Measurements from ENCODE around the gene PCP2. TPM values are rescaled to one million over a fixed set of nuclear protein-coding genes. Genes with fewer than 3 reads are reported as not detected.
A peak's percentile ranks its signal among the peaks of the same experiment; 100 is the strongest.

The PCP2 gene
- total RNA-seq, 5 donors from 2014 or later (not counting 1 experiment from before 2014, with no cell fraction given) = 1.6 to 8.9 (median 5.9) TPM

- Mint-ChIP-seq H3K27me3 (peaks cover 44 to 48% of the 10 kb centered on the region in 2 donors), H3K4me1 (peaks cover 5 to 7% (median 6%) of the 10 kb centered on the region in 3 donors), H3K27ac (no peak overlapping the region), H3K4me3 (peak overlapping the region in 1 of 3 donors; percentile 28), H3K9me3 (no peaks in the 10 kb centered on the region), H3K36me3 (no peaks in the 10 kb centered on the region)
- ATAC-seq (replicated peaks in 1 of 4) = no peak
- peaks cover 0 to 10% of the 10 kb centered on the region in 2 experiments for H3K4me1 ChIP-seq (ENCODE audit: control insufficient read depth in 1 of 2, extremely low read depth in 1 of 2, insufficient read depth in 2 of 2, low read length in 2 of 2)
- ChIA-PET CTCF (interaction anchor here in 1 of 2 donors (0.6 kb wide), 1 partner anchor 16 kb away, joined by 3 read pairs; no protein-coding TSS in a partner anchor), POLR2A (no interaction called here)
- no peak for DNase-seq
- WGBS (ENCODE audit: insufficient coverage) = 71% methylated on average over 3 of the region's 9 CpGs
- H3K9me3 ChIP-seq = no peaks in the 10 kb centered on the region
- no peak overlapping the region for H3K4me3 ChIP-seq (ENCODE audit: control insufficient read depth in 1 of 2, extremely low read depth in 1 of 2, low read length in 1 of 2)
- H3K27ac ChIP-seq (ENCODE audit: low read length) = no peak overlapping the region
- H3K36me3 ChIP-seq (ENCODE audit: control insufficient read depth in 2 of 2, extremely low read depth in 1 of 2, insufficient read depth in 1 of 2, low read length in 1 of 2) = no peaks in the 10 kb centered on the region
- peaks cover 2 to 50% of the 10 kb centered on the region in 2 experiments for H3K27me3 ChIP-seq (replicated peaks in 1 of 2; ENCODE audit: control insufficient read depth in 2 of 2, extremely low read depth in 1 of 2, insufficient read depth in 2 of 2, low read length in 1 of 2)
These were observed 35.8 kb downstream of the PCP2 start for GRCh38 chr19:7597689-7598088.

DNA sequence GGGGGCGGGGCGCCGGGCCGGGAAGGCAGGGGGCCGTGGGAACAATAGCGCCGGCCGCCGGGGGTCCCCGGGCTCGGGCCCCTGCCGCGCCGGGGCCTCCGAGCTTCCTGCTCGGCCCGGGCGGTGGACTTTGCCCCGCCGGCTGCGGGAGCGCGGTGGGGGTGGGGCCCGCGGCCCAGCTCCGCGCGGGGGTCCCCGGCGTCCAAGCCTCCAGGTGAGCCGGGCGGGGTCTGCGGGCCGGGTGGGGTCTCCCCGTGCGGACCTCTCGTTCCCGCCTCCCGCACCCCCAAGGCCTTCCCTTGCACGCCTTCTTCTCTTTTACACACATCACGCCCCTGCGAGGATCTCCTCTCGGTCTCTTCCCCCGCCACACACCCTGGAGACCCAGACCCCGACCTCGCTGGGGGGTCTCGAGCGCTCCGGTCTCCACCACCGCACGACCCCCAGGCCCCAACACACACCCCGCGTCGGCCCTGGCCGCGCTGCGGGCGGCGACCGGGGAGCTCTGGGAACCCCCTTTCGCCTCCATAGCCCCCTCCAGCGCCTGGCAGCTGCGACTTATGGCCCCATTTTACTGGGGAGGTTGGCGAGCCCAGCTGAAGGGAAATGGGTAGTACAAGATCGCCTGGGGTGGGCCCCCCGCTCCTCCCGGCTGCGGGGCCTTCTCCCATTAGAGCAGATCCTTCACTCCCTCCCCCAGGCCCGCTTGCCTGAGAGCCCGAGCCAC is 37.1 kb downstream of the PCP2 start:
- H3K36me3 Mint-ChIP-seq = no peaks in the 10 kb centered on the region
- no peaks in the 10 kb centered on the region for H3K9me3 Mint-ChIP-seq
- H3K36me3 ChIP-seq (ENCODE audit: control insufficient read depth in 2 of 2, extremely low read depth in 1 of 2, insufficient read depth in 1 of 2, low read length in 1 of 2) = no peaks in the 10 kb centered on the region
- H3K27ac ChIP-seq (ENCODE audit: low read length) = no peak overlapping the region
- H3K4me1 ChIP-seq (ENCODE audit: control insufficient read depth in 1 of 2, extremely low read depth in 1 of 2, insufficient read depth in 2 of 2, low read length in 2 of 2) = peaks cover 0 to 10% of the 10 kb centered on the region in 2 experiments
- ATAC-seq (replicated peaks in 1 of 4) (peak in 2 of 4 experiments; percentile 5 to 18), DNase-seq (no peak)
- peaks cover 37 to 48% of the 10 kb centered on the region in 2 donors for H3K27me3 Mint-ChIP-seq
- H3K4me3 ChIP-seq (ENCODE audit: control insufficient read depth in 1 of 2, extremely low read depth in 1 of 2, low read length in 1 of 2) = peak overlapping the region in 1 of 2 donors; percentile 47
- H3K27ac Mint-ChIP-seq = no peak overlapping the region
- peaks cover 2 to 52% of the 10 kb centered on the region in 2 experiments for H3K27me3 ChIP-seq (replicated peaks in 1 of 2; ENCODE audit: control insufficient read depth in 2 of 2, extremely low read depth in 1 of 2, insufficient read depth in 2 of 2, low read length in 1 of 2)
- peak overlapping the region; percentile 56 to 74 (median 61) for H3K4me3 Mint-ChIP-seq
- peaks cover 5 to 7% (median 6%) of the 10 kb centered on the region in 3 donors for H3K4me1 Mint-ChIP-seq
- WGBS (ENCODE audit: insufficient coverage) = 3% methylated on average over 55 of the region's 70 CpGs
- H3K9me3 ChIP-seq = no peaks in the 10 kb centered on the region
- POLR2A ChIA-PET = no interaction called here
- CTCF ChIA-PET = interaction anchor here in 1 of 2 donors (0.5 kb wide), 1 partner anchor 18 kb away, joined by 6 read pairs; no protein-coding TSS in a partner anchor

DNA sequence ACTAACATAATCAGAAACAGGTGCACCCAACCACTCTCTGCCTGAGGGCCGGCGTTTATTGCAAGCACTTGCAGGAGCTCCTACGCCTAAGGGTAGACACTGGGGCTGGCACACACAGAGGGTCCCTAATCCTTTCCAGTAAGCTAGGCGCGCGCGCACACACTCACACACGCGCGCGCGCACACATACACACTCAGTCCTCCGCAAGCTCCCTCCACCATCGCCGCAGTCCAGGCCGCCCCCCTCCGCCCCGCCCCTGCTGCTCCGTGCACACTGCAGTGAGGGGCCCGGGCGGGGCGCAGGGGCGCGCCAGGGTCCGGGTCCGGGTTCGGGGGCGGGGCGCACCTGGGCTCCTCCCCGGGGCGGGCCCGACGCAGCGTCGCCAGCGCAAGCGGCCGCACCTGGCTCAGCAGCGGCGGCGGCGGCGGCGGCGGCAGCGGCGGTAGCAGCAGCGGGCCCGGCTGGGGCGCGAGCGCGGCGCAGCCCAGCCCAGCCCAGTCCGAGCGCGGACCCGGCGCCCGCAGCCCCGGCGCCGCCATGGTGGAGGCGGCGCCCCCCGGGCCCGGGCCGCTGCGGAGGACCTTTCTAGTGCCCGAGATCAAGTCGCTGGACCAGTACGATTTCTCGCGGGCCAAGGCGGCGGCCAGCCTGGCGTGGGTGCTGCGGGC is 37.9 kb downstream of the PCP2 start, which contains the start of gene CAMSAP3:
Gene CAMSAP3, plus strand, starts transcription at position 398 of the 668 bp plus-strand sequence. Its CDS starts 140 bp downstream, at position 538.
- CTCF ChIA-PET = no interaction called here
- H3K27me3 Mint-ChIP-seq = peaks cover 37 to 51% of the 10 kb centered on the region in 2 donors
- Histone ChIP-seq H3K4me3 (ENCODE audit: control insufficient read depth in 1 of 2, extremely low read depth in 1 of 2, low read length in 1 of 2) (peak within 1 kb of the TSS in 1 of 2 donors; percentile 47), H3K27me3 (replicated peaks in 1 of 2; ENCODE audit: control insufficient read depth in 2 of 2, extremely low read depth in 1 of 2, insufficient read depth in 2 of 2, low read length in 1 of 2) (peaks cover 2 to 60% of the 10 kb centered on the region in 2 experiments), H3K4me1 (ENCODE audit: control insufficient read depth in 1 of 2, extremely low read depth in 1 of 2, insufficient read depth in 2 of 2, low read length in 2 of 2) (peaks cover 0 to 10% of the 10 kb centered on the region in 2 experiments), H3K9me3 (no peaks in the 10 kb centered on the region), H3K27ac (ENCODE audit: low read length) (no peak within 1 kb of the TSS), H3K36me3 (ENCODE audit: control insufficient read depth in 2 of 2, extremely low read depth in 1 of 2, insufficient read depth in 1 of 2, low read length in 1 of 2) (no peaks in the 10 kb centered on the region)
- no peaks in the 10 kb centered on the region for H3K9me3 Mint-ChIP-seq
- peaks cover 5 to 7% (median 6%) of the 10 kb centered on the region in 3 donors for H3K4me1 Mint-ChIP-seq
- DNase-seq = peak in 22 of 35 experiments; percentile 5 to 56 (median 28)
- peak; percentile 86 to 89 (median 88) for ATAC-seq (replicated peaks in 1 of 4)
- POLR2A ChIA-PET = interaction anchor here in 1 of 2 donors (0.5 kb wide), 1 partner anchor 36 kb away, joined by 8 read pairs; no protein-coding TSS in a partner anchor
- H3K36me3 Mint-ChIP-seq = no peaks in the 10 kb centered on the region
- H3K27ac Mint-ChIP-seq = no peak within 1 kb of the TSS
- peak within 1 kb of the TSS; percentile 56 to 78 (median 65) for H3K4me3 Mint-ChIP-seq
- WGBS (ENCODE audit: insufficient coverage) = under 1% methylated on average over 73 of the region's 78 CpGs

DNA sequence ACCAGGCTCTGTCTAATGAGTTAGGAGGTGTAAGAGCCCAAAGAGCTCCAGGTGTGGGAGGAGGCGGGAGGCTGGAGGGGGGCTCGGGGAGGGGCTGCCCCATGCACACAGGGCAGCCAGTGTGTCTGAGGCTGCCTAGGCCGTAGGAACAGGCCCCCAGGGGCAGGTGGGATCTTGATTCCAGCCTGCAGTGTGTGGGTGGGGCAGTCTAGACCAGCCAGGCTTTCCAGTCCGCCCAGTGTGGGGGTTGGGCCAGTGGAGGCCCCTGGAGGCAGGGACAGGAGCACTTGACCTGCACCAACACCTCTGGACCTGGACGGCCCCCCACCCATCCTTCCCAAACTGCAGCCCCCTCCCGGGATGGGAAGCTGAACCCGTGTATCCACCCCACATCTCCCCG is 43.3 kb downstream of the PCP2 start:
- Histone ChIP-seq H3K36me3 (ENCODE audit: control insufficient read depth in 2 of 2, extremely low read depth in 1 of 2, insufficient read depth in 1 of 2, low read length in 1 of 2) (no peaks in the 10 kb centered on the region), H3K9me3 (no peaks in the 10 kb centered on the region), H3K27ac (ENCODE audit: low read length) (no peak overlapping the region), H3K4me1 (ENCODE audit: control insufficient read depth in 1 of 2, extremely low read depth in 1 of 2, insufficient read depth in 2 of 2, low read length in 2 of 2) (peaks cover 0 to under 1% of the 10 kb centered on the region in 2 experiments), H3K4me3 (ENCODE audit: control insufficient read depth in 1 of 2, extremely low read depth in 1 of 2, low read length in 1 of 2) (no peak overlapping the region), H3K27me3 (replicated peaks in 1 of 2; ENCODE audit: control insufficient read depth in 2 of 2, extremely low read depth in 1 of 2, insufficient read depth in 2 of 2, low read length in 1 of 2) (peaks cover 0 to 58% of the 10 kb centered on the region in 2 experiments)
- DNase-seq (no peak), ATAC-seq (replicated peaks in 1 of 4) (no peak)
- Mint-ChIP-seq H3K9me3 (no peaks in the 10 kb centered on the region), H3K27ac (no peak overlapping the region), H3K27me3 (peaks cover 21 to 32% of the 10 kb centered on the region in 2 donors), H3K4me3 (no peak overlapping the region), H3K36me3 (no peaks in the 10 kb centered on the region), H3K4me1 (peaks cover 2 to 4% (median 2%) of the 10 kb centered on the region in 3 donors)
- WGBS (ENCODE audit: insufficient coverage) = 57% methylated on average over 7 of the region's 8 CpGs
- POLR2A ChIA-PET = no interaction called here
- CTCF ChIA-PET = no interaction called here

- Mint-ChIP-seq H3K36me3 (no peaks in the 10 kb centered on the region), H3K27ac (no peak overlapping the region), H3K4me1 (no peaks in the 10 kb centered on the region), H3K9me3 (no peaks in the 10 kb centered on the region), H3K4me3 (no peak overlapping the region), H3K27me3 (peaks cover 17 to 27% of the 10 kb centered on the region in 2 donors)
- H3K27me3 ChIP-seq (replicated peaks in 1 of 2; ENCODE audit: control insufficient read depth in 2 of 2, extremely low read depth in 1 of 2, insufficient read depth in 2 of 2, low read length in 1 of 2) = peaks cover 0 to 53% of the 10 kb centered on the region in 2 experiments
- no peak for ATAC-seq (replicated peaks in 1 of 4)
- H3K4me3 ChIP-seq (ENCODE audit: control insufficient read depth in 1 of 2, extremely low read depth in 1 of 2, low read length in 1 of 2) = no peak overlapping the region
- ChIA-PET CTCF (no interaction called here), POLR2A (no interaction called here)
- no peaks in the 10 kb centered on the region for H3K4me1 ChIP-seq (ENCODE audit: control insufficient read depth in 1 of 2, extremely low read depth in 1 of 2, insufficient read depth in 2 of 2, low read length in 2 of 2)
- H3K9me3 ChIP-seq = no peaks in the 10 kb centered on the region
- 100% methylated on average over 3 of the region's 7 CpGs for WGBS (ENCODE audit: insufficient coverage)
- no peaks in the 10 kb centered on the region for H3K36me3 ChIP-seq (ENCODE audit: control insufficient read depth in 2 of 2, extremely low read depth in 1 of 2, insufficient read depth in 1 of 2, low read length in 1 of 2)
- no peak for DNase-seq
- H3K27ac ChIP-seq (ENCODE audit: low read length) = no peak overlapping the region
These were observed 43.7 kb downstream of the PCP2 start for GRCh38 chr19:7589822-7590221.

- H3K27ac Mint-ChIP-seq = no peak overlapping the region
- H3K36me3 Mint-ChIP-seq = no peaks in the 10 kb centered on the region
- Histone ChIP-seq H3K4me3 (ENCODE audit: control insufficient read depth in 1 of 2, extremely low read depth in 1 of 2, low read length in 1 of 2) (no peak overlapping the region), H3K36me3 (ENCODE audit: control insufficient read depth in 2 of 2, extremely low read depth in 1 of 2, insufficient read depth in 1 of 2, low read length in 1 of 2) (no peaks in the 10 kb centered on the region), H3K9me3 (no peaks in the 10 kb centered on the region), H3K4me1 (ENCODE audit: control insufficient read depth in 1 of 2, extremely low read depth in 1 of 2, insufficient read depth in 2 of 2, low read length in 2 of 2) (no peaks in the 10 kb centered on the region), H3K27me3 (replicated peaks in 1 of 2; ENCODE audit: control insufficient read depth in 2 of 2, extremely low read depth in 1 of 2, insufficient read depth in 2 of 2, low read length in 1 of 2) (peaks cover 0 to 17% of the 10 kb centered on the region in 2 experiments), H3K27ac (ENCODE audit: low read length) (no peak overlapping the region)
- ATAC-seq (replicated peaks in 1 of 4) = no peak
- POLR2A ChIA-PET = no interaction called here
- DNase-seq = no peak
- H3K27me3 Mint-ChIP-seq = peaks cover 0 to 4% of the 10 kb centered on the region in 2 donors
- H3K4me1 Mint-ChIP-seq = no peaks in the 10 kb centered on the region
- no peaks in the 10 kb centered on the region for H3K9me3 Mint-ChIP-seq
- H3K4me3 Mint-ChIP-seq = no peak overlapping the region
- CTCF ChIA-PET = interaction anchor here (0.6 to 1.0 kb wide), 2 partner anchors 8 to 14 kb away, joined by 3 to 6 read pairs; no protein-coding TSS in a partner anchor
- WGBS (ENCODE audit: insufficient coverage) = 67% methylated on average over 8 of the region's 11 CpGs
These were observed 51.1 kb downstream of the PCP2 start for GRCh38 chr19:7582446-7582845.

Data from T-cell (primary cell).